ENCODE results near the gene KCTD6. TPM values are rescaled to one million over a fixed set of nuclear protein-coding genes. Genes with fewer than 3 reads are reported as not detected.
A peak's percentile ranks its signal among the peaks of the same experiment; 100 is the strongest.

The KCTD6 gene
- total RNA-seq, 1 experiment from 2014 or later: 12.0 TPM

DNA sequence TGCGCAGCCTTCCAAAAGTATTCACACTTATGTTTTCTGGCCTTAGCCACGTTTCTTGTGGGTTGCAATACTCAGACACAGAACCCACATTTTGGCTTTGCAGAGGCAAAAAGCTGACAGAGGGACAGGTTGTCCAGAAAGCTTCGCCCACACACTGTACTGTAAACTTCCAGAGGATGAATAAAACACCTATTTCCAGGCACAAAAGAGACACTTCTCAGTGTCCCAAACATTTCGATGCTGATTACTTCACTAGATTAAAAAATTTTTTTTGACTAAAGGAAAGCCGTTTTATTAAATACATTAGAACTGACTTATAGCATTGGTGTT lies 28.0 kb upstream of the KCTD6 start:
- Histone ChIP-seq H3K4me3 (replicated peaks in 1 of 2; ENCODE audit: low read depth in 1 of 2, low read length in 2 of 2) (no peak overlapping the region), H2AFZ (ENCODE audit: low read depth, low read length, poor library complexity, severe bottlenecking) (peak overlapping the region; percentile 100), H3K9me2 (ENCODE audit: insufficient read depth) (no peaks in the 10 kb centered on the region), H3K4me2 (ENCODE audit: low read length) (peak overlapping the region; percentile 59), H4K20me1 (ENCODE audit: insufficient read depth) (no peaks in the 10 kb centered on the region), H3K4me1 (ENCODE audit: control insufficient read depth in 1 of 2, insufficient read depth in 2 of 2, low read length in 2 of 2) (peaks cover 0 to 12% of the 10 kb centered on the region in 2 experiments; a peak in 3 of 4 replicates), H3K9ac (ENCODE audit: low read length) (no peak overlapping the region), H3K27me3 (ENCODE audit: insufficient read depth, low read length) (no peaks in the 10 kb centered on the region), H3K79me2 (ENCODE audit: insufficient read depth, low read length) (no peaks in the 10 kb centered on the region), H3K9me3 (ENCODE audit: control insufficient read depth in 1 of 2, insufficient read depth in 1 of 2, low read depth in 1 of 2, low read length in 2 of 2) (no peaks in the 10 kb centered on the region), H3K36me3 (ENCODE audit: control insufficient read depth in 1 of 2, insufficient read depth in 2 of 2, low read length in 2 of 2) (no peaks in the 10 kb centered on the region), H3K27ac (ENCODE audit: low read depth, low read length) (no peak overlapping the region)
- intact Hi-C loops (cut with micrococcal nuclease): loop anchor here (1.0 kb wide), 1 partner anchor 68 kb away; no protein-coding TSS in a partner anchor
- no TSS peak for BruUV-seq (replicated peaks)
- ChIA-PET RAD21 (ENCODE audit: low non-redundant PET in 1 of 2, low total read pairs in 2 of 2, uncharacterized antibody in 2 of 2, unreplicated experiment in 2 of 2) (no interaction called here), POLR2A (no interaction called here), CTCF (interaction anchor here (1.0 to 1.3 kb wide), 8 partner anchors 8 to 105 kb away, joined by 3 to 6 read pairs (median 4); no protein-coding TSS in a partner anchor)
- ATAC-seq: no peak
- no peak for DNase-seq (ENCODE audit: low read depth, low spot score)
- TF ChIP-seq POLR2A (IDR thresholded peaks at IDR 0.05; ENCODE audit: borderline replicate concordance, extremely low read depth, insufficient read depth, insufficient read length) (peak; percentile 17), EGR1 (IDR thresholded peaks at IDR 0.05; ENCODE audit: low read depth) (no peak), REST (IDR thresholded peaks at IDR 0.05; ENCODE audit: low read depth) (no peak), CBX3 (IDR thresholded peaks at IDR 0.05; ENCODE audit: low read depth) (no peak), FOSL1 (IDR thresholded peaks at IDR 0.05; ENCODE audit: low read depth) (no peak), SP1 (IDR thresholded peaks at IDR 0.05; ENCODE audit: low read depth) (0 out of 2 replicates have a peak, but pooled peaks have one; percentile 5)
- TF ChIP-seq, protein P1, sequence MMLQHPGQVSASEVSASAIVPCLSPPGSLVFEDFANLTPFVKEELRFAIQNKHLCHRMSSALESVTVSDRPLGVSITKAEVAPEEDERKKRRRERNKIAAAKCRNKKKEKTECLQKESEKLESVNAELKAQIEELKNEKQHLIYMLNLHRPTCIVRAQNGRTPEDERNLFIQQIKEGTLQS (IDR thresholded peaks at IDR 0.05): no peak

GRCh38 chr3:58464866-58465265 lies 27.0 kb upstream of the KCTD6 start:
- H3K4me2 ChIP-seq (ENCODE audit: low read length): no peak overlapping the region
- no peak for ATAC-seq
- ChIA-PET POLR2A (no interaction called here), RAD21 (ENCODE audit: low non-redundant PET in 1 of 2, low total read pairs in 2 of 2, uncharacterized antibody in 2 of 2, unreplicated experiment in 2 of 2) (no interaction called here), CTCF (no interaction called here)
- peak overlapping the region; percentile 80 for H2AFZ ChIP-seq (ENCODE audit: low read depth, low read length, poor library complexity, severe bottlenecking)
- intact Hi-C loops (cut with micrococcal nuclease): no loop called here
- H3K4me3 ChIP-seq (replicated peaks in 1 of 2; ENCODE audit: low read depth in 1 of 2, low read length in 2 of 2): no peak overlapping the region
- H3K4me1 ChIP-seq (ENCODE audit: control insufficient read depth in 1 of 2, insufficient read depth in 2 of 2, low read length in 2 of 2): peaks cover 8 to 22% of the 10 kb centered on the region in 2 experiments
- H3K9me2 ChIP-seq (ENCODE audit: insufficient read depth): no peaks in the 10 kb centered on the region
- H3K9ac ChIP-seq (ENCODE audit: low read length): no peak overlapping the region
- peak; percentile 15 for DNase-seq (ENCODE audit: low read depth, low spot score)
- H3K36me3 ChIP-seq (ENCODE audit: control insufficient read depth in 1 of 2, insufficient read depth in 2 of 2, low read length in 2 of 2): no peaks in the 10 kb centered on the region
- no peaks in the 10 kb centered on the region for H3K79me2 ChIP-seq (ENCODE audit: insufficient read depth, low read length)
- no peaks in the 10 kb centered on the region for H3K27me3 ChIP-seq (ENCODE audit: insufficient read depth, low read length)
- H3K9me3 ChIP-seq (ENCODE audit: control insufficient read depth in 1 of 2, insufficient read depth in 1 of 2, low read depth in 1 of 2, low read length in 2 of 2): no peaks in the 10 kb centered on the region
- BruUV-seq (replicated peaks): no TSS peak
- H3K27ac ChIP-seq (ENCODE audit: low read depth, low read length): no peak overlapping the region
- TF ChIP-seq, protein P2, sequence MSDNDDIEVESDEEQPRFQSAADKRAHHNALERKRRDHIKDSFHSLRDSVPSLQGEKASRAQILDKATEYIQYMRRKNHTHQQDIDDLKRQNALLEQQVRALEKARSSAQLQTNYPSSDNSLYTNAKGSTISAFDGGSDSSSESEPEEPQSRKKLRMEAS (IDR thresholded peaks at IDR 0.05): no peak
- TF ChIP-seq ZNF274 (IDR thresholded peaks at IDR 0.05; ENCODE audit: low read depth, low read length) (no peak), EZH2phosphoT487 (IDR thresholded peaks at IDR 0.05; ENCODE audit: borderline replicate concordance) (no peak), POLR2AphosphoS5 (IDR thresholded peaks at IDR 0.05; ENCODE audit: low read depth, low read length) (no peak), POLR2A (IDR thresholded peaks at IDR 0.05; ENCODE audit: borderline replicate concordance, extremely low read depth, insufficient read depth, insufficient read length) (no peak), CBX3 (IDR thresholded peaks at IDR 0.05; ENCODE audit: low read depth) (no peak), YY1 (IDR thresholded peaks at IDR 0.05; ENCODE audit: extremely low read depth, insufficient replicate concordance, low read depth, low read length) (no peak), CTCF (IDR thresholded peaks at IDR 0.05 in 2 of 3, conservative IDR thresholded peaks at IDR 0.05 in 1 of 3; ENCODE audit: borderline replicate concordance in 1 of 3, insufficient read depth in 1 of 3, low read depth in 2 of 3, low read length in 2 of 3) (no peak)
- TF ChIP-seq, protein P1 (IDR thresholded peaks at IDR 0.05): no peak
- no peaks in the 10 kb centered on the region for H4K20me1 ChIP-seq (ENCODE audit: insufficient read depth)
